Caco-2 (cell line): ENCODE results near the gene CLEC16A. TPM values are rescaled to one million over a fixed set of nuclear protein-coding genes. Genes with fewer than 3 reads are reported as not detected.

ENCODE experiments used
- BruUV-seq: library from RNA; stranded (reverse); fragments of 400-500 nt; replicated peaks from 2 replicates; lab custom pipeline; 2021; lab: Mats Ljungman, UMichigan
- CTCF ChIA-PET: fragments of 300-600 bp; sonication (Branson Sonifier 250); formaldehyde crosslinking; loops from one replicate; lab custom pipeline; 2022; ENCODE audit warnings: antibody characterized with exemption; lab: Charles Lee
- POLR2A ChIA-PET: fragments of 300-600 bp; sonication (Branson Sonifier 250); formaldehyde crosslinking; loops from one replicate; lab custom pipeline; 2022; ENCODE audit warnings: antibody characterized with exemption; lab: Charles Lee
- DNase-seq, 2 experiments: peaks; one replicate each; pipeline versions ENCODE4 v3.0.0 to v3.0.0-alpha.2; 2020 to 2022
- H3K27me3 ChIP-seq: replicated peaks from 2 replicates; pipeline ENCODE4 v1.6.0; 2011; ENCODE audit warnings: low read length; ENCODE audit not compliant: control insufficient read depth, insufficient read depth
- H3K36me3 ChIP-seq: 2 replicates; pipeline ENCODE4 v1.5.1; 2011; ENCODE audit warnings: low read length; ENCODE audit not compliant: control insufficient read depth, insufficient read depth
- H3K4me1 ChIP-seq: fragments of 250-450 bp; sonication (Bioruptor Pico); 2 replicates; pipeline ENCODE4 v1.5.1; 2020; ENCODE audit warnings: mild to moderate bottlenecking
- H3K4me3 ChIP-seq: 2 replicates; pipeline ENCODE4 v1.5.1; 2011; ENCODE audit warnings: low read depth, mild to moderate bottlenecking, control low read depth, low read length
- H3K9me3 ChIP-seq: fragments of 250-450 bp; sonication (Bioruptor Pico); 2 replicates; pipeline ENCODE4 v1.5.1; 2020; ENCODE audit warnings: mild to moderate bottlenecking, moderate library complexity
- H3K27ac Mint-ChIP-seq: one replicate; pipeline ENCODE4 v1.8.0; 2022; ENCODE audit warnings: mixed read lengths; ENCODE audit not compliant: unreplicated experiment
- H3K27me3 Mint-ChIP-seq: one replicate; pipeline ENCODE4 v1.8.0; 2022; ENCODE audit warnings: mixed read lengths; ENCODE audit not compliant: insufficient read depth, unreplicated experiment
- H3K36me3 Mint-ChIP-seq: one replicate; pipeline ENCODE4 v1.8.0; 2022; ENCODE audit warnings: mild to moderate bottlenecking, mixed read lengths; ENCODE audit not compliant: insufficient read depth, unreplicated experiment
- H3K4me1 Mint-ChIP-seq: one replicate; pipeline ENCODE4 v1.8.0; 2022; ENCODE audit warnings: low read depth, mixed read lengths; ENCODE audit not compliant: unreplicated experiment
- H3K4me3 Mint-ChIP-seq: one replicate; pipeline ENCODE4 v1.8.0; 2022; ENCODE audit warnings: mild to moderate bottlenecking, moderate library complexity, mixed read lengths; ENCODE audit not compliant: unreplicated experiment
- H3K9me3 Mint-ChIP-seq: one replicate; pipeline ENCODE4 v1.8.0; 2022; ENCODE audit warnings: mixed read lengths; ENCODE audit not compliant: unreplicated experiment
- CTCF ChIP-seq, 2 experiments: fragments of 200-600 bp in 1 of 2; IDR thresholded peaks; 1 replicate in 1 of 2; 2 replicates in 1 of 2; pipeline versions ENCODE4 v1.5.1 to v1.8.0; 2011 to 2022; ENCODE audit warnings: antibody characterized with exemption in 1 of 2, control low read depth in 1 of 2, inconsistent platforms in 1 of 2, low read depth in 1 of 2, low read length in 1 of 2, mild to moderate bottlenecking in 1 of 2, moderate library complexity in 1 of 2; ENCODE audit not compliant: insufficient read depth in 1 of 2, severe bottlenecking in 1 of 2, unreplicated experiment in 1 of 2
- intact Hi-C: fragments of 100-400 bp; cut with micrococcal nuclease; formaldehyde crosslinking; loops from one replicate; pipeline ENCODE4 v1.10.0; 2022; ENCODE audit not compliant: unreplicated experiment
- total RNA-seq: library from RNA; stranded (reverse); gene quantifications from 2 replicates; pipeline ENCODE4 v1.2.3, GENCODE V29; 2022

Gene CLEC16A
- total RNA-seq, 1 experiment from 2014 or later = 27.0 TPM

- no peak for TF ChIP-seq CTCF (IDR thresholded peaks at IDR 0.05; ENCODE audit: insufficient read depth in 1 of 2, low read depth in 1 of 2, low read length in 1 of 2, severe bottlenecking in 1 of 2, unreplicated experiment in 1 of 2)
- no peak for DNase-seq
- POLR2A ChIA-PET = no interaction called here
- peaks cover 14% of the 10 kb centered on the region for H3K36me3 Mint-ChIP-seq
- no peak overlapping the region for H3K4me3 Mint-ChIP-seq
- H3K27me3 Mint-ChIP-seq = no peaks in the 10 kb centered on the region
- Histone ChIP-seq H3K9me3 (no peaks in the 10 kb centered on the region), H3K27me3 (no peaks in the 10 kb centered on the region), H3K4me3 (no peak overlapping the region), H3K36me3 (no peaks in the 10 kb centered on the region; the same call in 1 of the 2 replicates), H3K4me1 (no peaks in the 10 kb centered on the region)
- H3K27ac Mint-ChIP-seq = no peak overlapping the region
- CTCF ChIA-PET = no interaction called here
- H3K9me3 Mint-ChIP-seq = no peaks in the 10 kb centered on the region
- no TSS peak for BruUV-seq
- H3K4me1 Mint-ChIP-seq = no peaks in the 10 kb centered on the region
- intact Hi-C loops = no loop called here
Observed at GRCh38 chr16:10984509-10984908, 40.1 kb downstream of the CLEC16A start.

GRCh38 chr16:10987361-10988163, 43.2 kb downstream of the CLEC16A start:
- DNase-seq = no peak
- H3K36me3 Mint-ChIP-seq = peaks cover 16% of the 10 kb centered on the region
- no TSS peak for BruUV-seq
- no peaks in the 10 kb centered on the region for H3K9me3 ChIP-seq
- ChIA-PET CTCF (no interaction called here), POLR2A (no interaction called here)
- intact Hi-C loops = no loop called here
- H3K9me3 Mint-ChIP-seq = no peaks in the 10 kb centered on the region
- no peak overlapping the region for H3K4me3 ChIP-seq
- H3K4me1 ChIP-seq = peaks cover 11% of the 10 kb centered on the region
- H3K27me3 ChIP-seq = no peaks in the 10 kb centered on the region
- TF ChIP-seq CTCF (IDR thresholded peaks at IDR 0.05; ENCODE audit: insufficient read depth in 1 of 2, low read depth in 1 of 2, low read length in 1 of 2, severe bottlenecking in 1 of 2, unreplicated experiment in 1 of 2) = no peak
- H3K36me3 ChIP-seq = no peaks in the 10 kb centered on the region; the same call in none of the 2 replicates
- peaks cover 18% of the 10 kb centered on the region for H3K4me1 Mint-ChIP-seq
- H3K27ac Mint-ChIP-seq = no peak overlapping the region
- H3K27me3 Mint-ChIP-seq = no peaks in the 10 kb centered on the region
- H3K4me3 Mint-ChIP-seq = no peak overlapping the region

- Histone ChIP-seq H3K27me3 (no peaks in the 10 kb centered on the region), H3K4me3 (no peak overlapping the region), H3K4me1 (peaks cover 11% of the 10 kb centered on the region), H3K36me3 (no peaks in the 10 kb centered on the region; the same call in none of the 2 replicates), H3K9me3 (no peaks in the 10 kb centered on the region)
- Mint-ChIP-seq H3K9me3 (no peaks in the 10 kb centered on the region), H3K36me3 (peaks cover 16% of the 10 kb centered on the region), H3K27me3 (no peaks in the 10 kb centered on the region), H3K4me1 (peaks cover 23% of the 10 kb centered on the region), H3K4me3 (no peak overlapping the region), H3K27ac (no peak overlapping the region)
- intact Hi-C loops = no loop called here
- POLR2A ChIA-PET = no interaction called here
- no peak for DNase-seq
- TF ChIP-seq CTCF (IDR thresholded peaks at IDR 0.05; ENCODE audit: insufficient read depth in 1 of 2, low read depth in 1 of 2, low read length in 1 of 2, severe bottlenecking in 1 of 2, unreplicated experiment in 1 of 2) = peak; percentile 19 to 37
- CTCF ChIA-PET = no interaction called here
- BruUV-seq = no TSS peak
Observed at GRCh38 chr16:10988164-10988803, 43.9 kb downstream of the CLEC16A start.
